ENCODE results near the gene CCDC91. TPM values are rescaled to one million over a fixed set of nuclear protein-coding genes. Genes with fewer than 3 reads are reported as not detected.

CCDC91 gene
- total RNA-seq, 1 donor from 2014 or later = 12.3 TPM

DNA sequence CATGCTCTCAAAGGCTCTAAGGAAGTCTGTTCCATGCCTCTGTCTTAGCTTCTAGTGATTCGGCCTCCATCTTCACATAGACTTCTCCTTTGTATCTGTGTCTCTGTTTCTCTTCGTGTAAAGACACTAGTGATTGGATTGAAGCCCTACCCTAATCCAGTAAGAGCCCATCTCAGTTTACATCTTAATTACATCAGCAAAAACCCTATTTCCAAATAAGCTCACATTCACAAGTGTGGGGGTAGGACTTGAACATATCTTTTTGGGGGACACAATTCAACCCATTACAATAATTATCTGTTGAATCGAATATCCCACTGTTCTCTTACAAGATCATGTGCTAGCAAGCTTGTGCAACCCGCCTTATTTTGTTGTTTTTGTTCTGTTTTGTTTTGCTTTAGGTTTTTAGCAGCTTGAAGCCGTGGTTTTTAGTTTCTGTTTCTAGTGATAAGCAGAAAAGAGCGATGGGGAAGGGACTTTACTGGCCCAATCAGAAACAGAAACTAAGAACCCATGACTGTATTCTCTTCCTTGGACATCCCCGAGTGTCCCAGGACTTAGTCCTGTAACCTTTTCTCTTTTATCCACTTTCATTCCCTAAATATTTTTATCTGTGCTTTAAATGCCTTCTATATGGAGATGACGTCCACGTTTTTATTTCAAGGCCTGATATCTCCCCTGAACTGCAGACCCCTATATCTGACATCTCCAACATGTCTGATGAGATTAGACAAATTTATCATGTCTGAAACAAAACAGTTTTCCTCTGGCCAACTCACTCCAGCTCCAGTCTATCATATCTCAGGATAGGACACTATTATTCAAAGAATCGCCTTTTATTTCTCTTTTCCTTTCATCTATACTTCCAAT, 353.0 kb downstream of the CCDC91 start:
- Mint-ChIP-seq H3K27me3 (ENCODE audit: unreplicated experiment) (no peaks in the 10 kb centered on the region), H3K4me1 (ENCODE audit: unreplicated experiment) (no peaks in the 10 kb centered on the region), H3K9me3 (ENCODE audit: unreplicated experiment) (no peaks in the 10 kb centered on the region), H3K27ac (ENCODE audit: unreplicated experiment) (no peak overlapping the region), H3K4me3 (ENCODE audit: unreplicated experiment) (no peak overlapping the region), H3K36me3 (ENCODE audit: low read depth, unreplicated experiment) (no peaks in the 10 kb centered on the region)
- DNase-seq (ENCODE audit: low spot score) = no peak
- TF ChIP-seq CTCF (IDR thresholded peaks at IDR 0.05; ENCODE audit: unreplicated experiment) = no peak

DNA sequence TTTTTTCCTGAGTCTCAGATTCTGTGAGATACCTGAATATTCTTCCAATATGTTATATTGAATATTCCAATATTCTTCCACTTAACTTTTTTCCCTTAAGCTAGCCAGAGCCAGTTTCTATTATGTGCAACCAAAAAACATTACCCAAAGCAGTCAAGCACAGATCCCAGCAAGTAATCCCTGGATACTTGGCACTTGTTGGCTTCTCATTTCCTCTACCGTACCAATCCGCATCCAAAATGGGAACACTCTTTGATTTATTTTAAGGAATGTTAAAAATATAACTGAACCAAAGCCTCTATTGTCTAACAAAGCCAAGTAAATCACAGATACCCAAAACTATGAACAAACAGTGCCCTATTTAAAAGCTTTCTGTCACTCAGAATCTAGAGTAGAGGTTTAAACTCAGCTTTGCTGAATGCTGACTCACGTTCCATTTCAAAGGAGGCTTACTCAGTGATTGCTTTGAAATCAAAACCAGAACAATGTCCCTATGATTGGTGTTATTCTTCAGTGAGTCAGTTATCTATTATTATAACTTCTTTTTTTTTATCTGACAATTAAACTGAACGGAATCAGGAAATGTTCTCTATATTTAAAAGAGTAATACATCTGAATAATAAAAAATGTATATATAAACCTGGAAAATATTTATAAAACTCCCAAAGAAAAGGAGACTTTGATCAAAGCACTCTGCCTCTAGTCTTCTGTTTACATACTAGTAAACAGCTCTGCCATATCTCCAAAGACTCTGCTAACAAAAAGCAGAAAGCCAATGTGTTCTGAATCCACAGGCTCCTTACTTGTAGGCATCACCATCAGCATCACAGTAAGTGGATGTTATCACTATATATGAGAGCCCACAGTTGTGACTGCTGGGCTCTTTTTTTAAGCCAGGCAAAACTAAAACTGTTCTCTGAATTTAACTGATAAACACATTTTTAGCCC, 360.8 kb downstream of the CCDC91 start:
- TF ChIP-seq CTCF (IDR thresholded peaks at IDR 0.05; ENCODE audit: unreplicated experiment) = no peak
- H3K36me3 Mint-ChIP-seq (ENCODE audit: low read depth, unreplicated experiment) = no peaks in the 10 kb centered on the region
- no peaks in the 10 kb centered on the region for H3K27me3 Mint-ChIP-seq (ENCODE audit: unreplicated experiment)
- no peaks in the 10 kb centered on the region for H3K4me1 Mint-ChIP-seq (ENCODE audit: unreplicated experiment)
- H3K9me3 Mint-ChIP-seq (ENCODE audit: unreplicated experiment) = no peaks in the 10 kb centered on the region
- no peak overlapping the region for H3K4me3 Mint-ChIP-seq (ENCODE audit: unreplicated experiment)
- no peak overlapping the region for H3K27ac Mint-ChIP-seq (ENCODE audit: unreplicated experiment)
- DNase-seq (ENCODE audit: low spot score) = no peak

GRCh38 chr12:28552251-28552970, 362.2 kb downstream of the CCDC91 start:
- H3K9me3 Mint-ChIP-seq (ENCODE audit: unreplicated experiment) = no peaks in the 10 kb centered on the region
- no peak for DNase-seq (ENCODE audit: low spot score)
- no peaks in the 10 kb centered on the region for H3K27me3 Mint-ChIP-seq (ENCODE audit: unreplicated experiment)
- no peak for TF ChIP-seq CTCF (IDR thresholded peaks at IDR 0.05; ENCODE audit: unreplicated experiment)
- H3K4me1 Mint-ChIP-seq (ENCODE audit: unreplicated experiment) = no peaks in the 10 kb centered on the region
- H3K36me3 Mint-ChIP-seq (ENCODE audit: low read depth, unreplicated experiment) = no peaks in the 10 kb centered on the region
- no peak overlapping the region for H3K27ac Mint-ChIP-seq (ENCODE audit: unreplicated experiment)
- no peak overlapping the region for H3K4me3 Mint-ChIP-seq (ENCODE audit: unreplicated experiment)

- no peak for TF ChIP-seq CTCF (IDR thresholded peaks at IDR 0.05; ENCODE audit: unreplicated experiment)
- no peak for DNase-seq (ENCODE audit: low spot score)
- Mint-ChIP-seq H3K9me3 (ENCODE audit: unreplicated experiment) (no peaks in the 10 kb centered on the region), H3K27me3 (ENCODE audit: unreplicated experiment) (no peaks in the 10 kb centered on the region), H3K36me3 (ENCODE audit: low read depth, unreplicated experiment) (no peaks in the 10 kb centered on the region), H3K27ac (ENCODE audit: unreplicated experiment) (no peak overlapping the region), H3K4me1 (ENCODE audit: unreplicated experiment) (no peaks in the 10 kb centered on the region), H3K4me3 (ENCODE audit: unreplicated experiment) (no peak overlapping the region)
Measured at GRCh38 chr12:28555748-28556147, 365.5 kb downstream of the CCDC91 start.

Data from endothelial cell (in vitro differentiated cells).